HAP-1 (cell line): ENCODE results near the gene SURF4.

Source experiments
- DNase-seq, 2 experiments: peaks; one replicate each; pipeline ENCODE4 v3.0.0-alpha.2; 2016 to 2020; ENCODE audit warnings: low spot score in 2 of 2
- H3K27me3 ChIP-seq: fragments of 250-450 bp; sonication (Bioruptor Pico); 2 replicates; pipeline ENCODE4 v1.5.1; 2020; ENCODE audit warnings: low read depth, mild to moderate bottlenecking, moderate library complexity
- H3K36me3 ChIP-seq: fragments of 250-450 bp; sonication (Bioruptor Pico); replicated peaks from 2 replicates; pipeline ENCODE4 v1.5.1; 2020; ENCODE audit warnings: mild to moderate bottlenecking
- H3K4me1 ChIP-seq: fragments of 250-450 bp; sonication (Bioruptor Pico); 2 replicates; pipeline ENCODE4 v1.5.1; 2020; ENCODE audit warnings: mild to moderate bottlenecking
- H3K4me3 ChIP-seq: fragments of 250-450 bp; sonication (Bioruptor Pico); 2 replicates; pipeline ENCODE4 v1.5.1; 2020; ENCODE audit warnings: mild to moderate bottlenecking, moderate library complexity
- H3K9me3 ChIP-seq: fragments of 250-450 bp; sonication (Bioruptor Pico); 2 replicates; pipeline ENCODE4 v1.5.1; 2020; ENCODE audit warnings: mild to moderate bottlenecking, moderate library complexity
- in situ Hi-C: fragments of 300-500 bp; cut with MboI; formaldehyde crosslinking; loops from 3 replicates; pipeline ENCODE4 v1.14.3; 2020; ENCODE audit warnings: low sequenced_read_pairs, inconsistent platforms, mixed read lengths

Gene SURF4

DNA sequence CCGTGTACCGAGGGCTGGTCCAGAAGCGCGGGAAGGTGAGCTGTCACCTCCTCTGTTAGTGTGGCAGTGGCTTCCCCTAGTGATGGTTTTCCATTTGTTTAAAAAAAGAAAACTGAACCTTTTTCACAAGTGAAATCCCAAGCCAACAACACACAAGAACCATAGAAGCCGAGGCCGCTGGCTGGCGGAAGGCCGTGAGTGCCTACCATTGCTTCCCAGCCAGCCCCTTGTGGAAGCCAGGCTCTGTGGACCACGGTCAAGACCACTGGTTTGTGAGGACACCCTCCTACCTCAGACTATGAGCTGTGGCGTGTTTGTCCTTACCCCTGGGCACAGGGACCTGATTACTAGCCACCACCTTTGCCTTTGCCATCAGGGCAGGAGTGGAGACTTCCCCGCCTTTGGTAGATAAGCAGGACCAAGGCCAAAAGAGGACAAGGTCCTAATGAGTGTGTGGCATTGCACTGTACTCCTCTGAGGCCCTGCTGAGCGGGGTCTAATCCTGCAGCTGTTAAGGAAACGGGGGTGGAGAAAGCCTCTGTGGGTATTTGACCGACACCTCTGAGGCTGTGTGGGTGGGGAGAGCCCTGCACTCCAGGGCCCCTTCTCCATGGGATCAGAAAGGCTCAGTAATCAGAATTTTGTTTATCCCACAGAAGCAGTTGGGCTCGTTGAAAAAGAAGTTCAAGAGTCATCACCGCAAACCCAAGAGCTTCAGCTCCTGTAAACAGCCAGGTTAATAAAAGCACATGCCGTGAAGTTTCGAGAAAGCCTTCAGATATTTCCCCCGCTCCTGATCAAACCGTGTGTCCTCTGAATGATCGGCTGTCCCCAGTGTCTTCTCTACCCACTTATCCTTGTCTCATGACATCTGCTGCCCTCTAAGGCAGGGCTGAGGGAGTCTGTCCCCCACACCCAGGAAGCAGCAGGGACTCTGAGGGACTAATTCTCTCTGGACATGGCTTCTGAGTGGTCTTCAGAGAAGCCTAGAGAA, 15.2 kb downstream of the SURF4 start:
- H3K9me3 ChIP-seq = no peaks in the 10 kb centered on the region
- DNase-seq = no peak
- in situ Hi-C loops = no loop called here
- no peak overlapping the region for H3K4me3 ChIP-seq
- H3K27me3 ChIP-seq = no peaks in the 10 kb centered on the region
- peaks cover 5% of the 10 kb centered on the region for H3K4me1 ChIP-seq
- H3K36me3 ChIP-seq = peaks cover 70% of the 10 kb centered on the region

DNA sequence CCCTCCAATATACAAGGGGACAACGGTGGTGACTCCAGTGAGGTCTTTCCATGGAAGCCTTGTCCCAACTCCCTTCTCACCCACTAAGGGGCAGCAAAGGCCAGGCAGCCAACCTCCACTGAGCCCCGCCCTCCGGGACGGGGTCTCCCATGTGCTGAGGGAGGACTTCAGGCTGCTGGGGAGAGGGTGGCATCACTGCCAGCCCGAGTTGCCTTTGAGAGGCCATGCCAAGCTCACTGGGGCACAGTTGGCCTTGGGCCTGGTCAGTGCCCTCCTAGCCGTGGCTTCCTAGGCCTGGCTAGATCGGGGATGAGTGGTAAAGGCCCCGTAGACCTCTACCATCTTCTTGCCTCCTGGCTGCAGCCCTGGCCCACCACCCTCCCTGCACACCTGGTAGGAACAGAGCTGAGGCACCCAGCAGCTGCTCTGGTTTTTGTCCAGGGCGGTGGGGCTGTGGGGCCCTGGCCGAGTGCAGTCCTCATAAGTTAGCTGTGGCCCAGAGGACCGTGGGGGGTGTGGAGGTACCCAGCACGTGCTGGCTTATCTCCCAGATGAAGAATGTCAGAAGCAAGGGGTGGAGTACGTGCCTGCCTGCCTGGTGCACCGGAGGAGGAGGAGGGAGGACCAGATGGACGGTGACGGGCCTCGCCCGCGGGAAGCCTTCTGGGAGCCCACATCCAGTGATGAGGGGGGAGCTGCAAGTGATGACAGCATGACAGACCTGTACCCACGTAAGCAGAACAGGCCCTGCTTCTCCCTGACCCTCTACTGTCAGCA, 16.3 kb downstream of the SURF4 start:
- in situ Hi-C loops = no loop called here
- Histone ChIP-seq H3K36me3 (peaks cover 61% of the 10 kb centered on the region), H3K4me1 (peaks cover 11% of the 10 kb centered on the region), H3K27me3 (no peaks in the 10 kb centered on the region), H3K4me3 (no peak overlapping the region), H3K9me3 (no peaks in the 10 kb centered on the region)
- peak in 1 of 2 experiments; percentile 61 for DNase-seq

DNA sequence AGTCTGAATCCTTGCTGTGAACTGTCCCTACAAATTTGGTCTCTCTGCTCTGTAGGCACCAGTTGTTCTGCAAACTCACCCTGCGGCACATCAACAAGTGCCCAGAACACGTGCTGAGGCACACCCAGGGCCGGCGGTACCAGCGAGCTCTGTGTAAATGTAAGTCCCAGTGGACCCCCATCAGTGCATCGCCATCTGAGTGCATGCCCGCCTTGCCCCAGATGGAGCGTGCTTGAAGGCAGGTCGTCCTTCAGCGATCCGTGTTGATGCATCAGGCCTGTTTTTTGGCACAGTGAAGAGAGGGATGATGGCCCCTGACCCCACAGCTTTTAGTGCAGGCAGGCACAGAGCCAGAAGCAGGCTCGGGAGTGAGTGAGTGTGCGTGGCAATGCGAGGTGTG, 18.2 kb downstream of the SURF4 start:
- in situ Hi-C loops = no loop called here
- Histone ChIP-seq H3K4me1 (peaks cover 11% of the 10 kb centered on the region), H3K4me3 (peak overlapping the region; percentile 72), H3K9me3 (no peaks in the 10 kb centered on the region), H3K36me3 (peaks cover 62% of the 10 kb centered on the region), H3K27me3 (no peaks in the 10 kb centered on the region)
- DNase-seq = no peak

DNA sequence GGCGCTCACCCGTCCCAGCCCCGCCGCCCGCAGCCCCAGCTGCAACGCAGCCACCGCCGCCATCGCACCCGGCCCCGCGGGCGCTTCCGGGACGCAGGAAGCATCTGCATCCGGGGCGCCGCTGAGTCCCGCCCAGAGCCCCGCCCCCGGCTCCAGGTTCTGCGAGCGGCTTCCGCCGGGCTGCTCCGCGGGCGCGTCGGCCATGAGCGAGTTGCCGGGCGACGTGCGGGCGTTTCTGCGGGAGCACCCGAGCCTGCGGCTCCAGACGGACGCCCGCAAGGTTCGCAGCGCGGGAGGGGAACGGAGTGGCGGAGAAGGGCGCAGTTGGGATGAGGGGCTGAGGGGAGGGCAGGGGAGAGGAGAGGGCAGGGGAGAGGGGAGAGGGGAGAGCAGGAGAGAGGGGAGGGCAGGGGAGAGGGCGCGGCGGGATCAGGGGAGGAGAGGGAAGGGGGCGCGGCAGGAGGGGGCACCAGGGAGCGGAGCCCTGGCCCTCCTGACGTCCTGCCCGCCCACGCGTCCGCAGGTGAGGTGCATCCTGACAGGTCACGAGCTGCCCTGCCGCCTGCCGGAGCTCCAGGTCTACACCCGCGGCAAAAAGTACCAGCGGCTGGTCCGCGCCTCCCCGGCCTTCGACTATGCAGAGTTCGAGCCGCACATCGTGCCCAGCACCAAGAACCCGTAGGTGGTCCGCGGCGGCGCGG, 19.3 kb downstream of the SURF4 start, which contains the start of the genes SURF1 and SURF2:
Gene SURF1 (minus strand): TSS at position 97 of the 701 bp plus-strand sequence. CDS start 34 bp downstream, at position 63.
Gene SURF2 (plus strand): TSS at position 160 of the 701 bp plus-strand sequence. CDS start 43 bp downstream, at position 203.
- peaks cover 62% of the 10 kb centered on the region for H3K36me3 ChIP-seq
- in situ Hi-C loops = no loop called here
- H3K4me3 ChIP-seq = peak within 1 kb of the TSS; percentile 72
- peaks cover 11% of the 10 kb centered on the region for H3K4me1 ChIP-seq
- peak; percentile 76 to 94 for DNase-seq
- no peaks in the 10 kb centered on the region for H3K9me3 ChIP-seq
- no peaks in the 10 kb centered on the region for H3K27me3 ChIP-seq

DNA sequence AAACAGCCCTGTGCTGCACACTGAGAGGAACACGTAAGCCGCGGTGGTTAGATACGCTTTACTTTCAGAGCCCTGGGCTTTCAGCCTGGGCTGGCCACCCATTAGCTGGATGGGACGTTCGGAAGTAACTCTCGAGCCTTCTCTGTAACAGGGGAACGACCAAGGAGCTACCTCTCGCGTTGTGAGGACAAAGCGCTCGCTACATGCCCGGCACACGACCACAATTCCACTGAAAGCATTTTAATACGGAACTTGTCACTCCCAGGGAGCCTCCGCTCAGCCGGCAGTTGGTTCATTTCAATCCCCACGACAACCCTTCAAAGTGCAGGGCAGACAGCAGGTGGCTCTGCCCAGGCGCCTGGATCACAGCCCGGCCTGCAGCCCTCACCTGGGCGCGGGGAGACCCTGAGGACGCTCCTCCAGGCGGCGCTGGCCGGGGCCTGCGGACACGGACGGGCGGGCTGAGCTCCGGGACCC, 19.9 kb downstream of the SURF4 start:
- peaks cover 11% of the 10 kb centered on the region for H3K4me1 ChIP-seq
- no peaks in the 10 kb centered on the region for H3K9me3 ChIP-seq
- in situ Hi-C loops = no loop called here
- H3K36me3 ChIP-seq = peaks cover 63% of the 10 kb centered on the region
- H3K4me3 ChIP-seq = peak overlapping the region; percentile 72
- DNase-seq = no peak
- H3K27me3 ChIP-seq = no peaks in the 10 kb centered on the region

DNA sequence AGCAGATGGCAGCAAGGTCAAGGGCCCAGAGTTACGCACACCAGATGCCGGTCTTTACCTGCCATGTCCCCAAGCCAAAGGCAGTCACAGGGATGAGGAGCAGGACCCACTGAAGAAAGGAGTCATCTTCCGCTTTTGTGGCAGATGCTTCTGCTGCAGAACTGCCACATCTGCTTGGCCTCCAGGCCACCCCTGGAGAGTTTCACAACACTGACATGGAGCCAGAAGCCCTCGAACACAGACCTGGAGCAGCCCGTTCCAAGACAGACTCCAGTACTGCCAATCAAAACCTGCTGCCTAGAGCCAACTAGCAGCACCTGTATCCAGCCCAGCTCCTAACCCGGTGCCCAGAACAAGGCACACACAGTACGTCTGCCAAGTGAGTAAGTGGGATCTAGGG, 21.1 kb downstream of the SURF4 start:
- DNase-seq = no peak
- in situ Hi-C loops = no loop called here
- H3K36me3 ChIP-seq = peaks cover 63% of the 10 kb centered on the region

DNA sequence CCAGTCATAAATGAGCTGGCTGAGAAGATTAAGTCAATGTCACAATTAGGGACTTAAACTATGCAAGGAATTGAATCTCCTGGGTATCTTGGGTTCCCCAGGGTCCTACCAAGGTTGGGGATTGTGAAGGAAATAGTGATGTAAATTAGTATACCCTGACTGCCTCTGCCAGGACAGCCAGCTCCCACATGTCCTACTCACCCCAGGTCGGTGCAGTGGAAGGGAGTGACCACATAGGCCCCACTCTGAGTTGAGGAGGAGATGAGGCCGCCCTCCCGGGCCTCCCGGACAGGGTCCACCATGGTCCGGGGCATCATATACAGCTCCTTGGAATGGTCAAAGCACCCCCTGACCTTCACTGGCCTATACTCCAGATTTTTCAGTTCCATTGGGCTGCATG, 22.3 kb downstream of the SURF4 start:
- H3K36me3 ChIP-seq = peaks cover 64% of the 10 kb centered on the region
- H3K4me1 ChIP-seq = peaks cover 23% of the 10 kb centered on the region
- in situ Hi-C loops = no loop called here

More for the DNA sequence above, 21.1 kb downstream of the SURF4 start:
- no peaks in the 10 kb centered on the region for H3K9me3 ChIP-seq
- no peaks in the 10 kb centered on the region for H3K27me3 ChIP-seq
- peaks cover 16% of the 10 kb centered on the region for H3K4me1 ChIP-seq
- no peak overlapping the region for H3K4me3 ChIP-seq

DNA sequence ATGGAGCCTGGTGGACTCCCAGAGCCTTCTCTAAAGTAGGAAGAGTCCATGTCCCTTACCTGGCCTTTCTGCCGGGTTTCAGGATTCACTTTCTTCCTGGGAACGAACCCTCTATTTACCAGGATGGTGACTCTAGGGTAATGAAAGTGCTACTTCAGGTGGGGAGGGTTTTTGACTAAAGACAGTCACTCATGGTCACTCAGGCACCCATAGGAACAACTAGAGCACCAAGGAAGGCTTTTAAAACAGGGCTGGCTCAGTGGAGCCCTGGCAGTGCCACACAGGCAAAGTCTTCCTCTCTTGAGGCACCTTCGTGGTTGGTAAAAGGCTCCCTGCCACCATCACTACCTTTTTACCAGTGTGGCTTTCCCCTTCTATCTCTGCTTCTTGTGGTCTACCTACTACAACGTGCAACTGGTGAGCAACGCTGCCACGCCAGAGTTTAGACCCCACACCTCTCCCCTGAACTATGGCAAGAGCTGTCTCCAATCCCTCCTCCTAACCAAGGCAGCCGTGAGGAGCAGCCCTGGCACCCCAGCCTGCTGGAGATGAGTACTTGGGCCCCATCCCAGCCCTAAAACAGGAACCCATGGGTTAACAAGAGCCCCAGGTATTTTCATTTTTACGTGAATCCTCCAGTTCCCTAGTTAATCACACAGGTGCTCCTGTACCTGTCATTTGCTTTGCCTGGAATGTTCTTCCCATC, 23.1 kb downstream of the SURF4 start:
- Histone ChIP-seq H3K27me3 (no peaks in the 10 kb centered on the region), H3K36me3 (peaks cover 68% of the 10 kb centered on the region), H3K9me3 (no peaks in the 10 kb centered on the region), H3K4me3 (no peak overlapping the region), H3K4me1 (peaks cover 23% of the 10 kb centered on the region)
- DNase-seq = no peak
- in situ Hi-C loops = no loop called here

More for the DNA sequence above, 22.3 kb downstream of the SURF4 start:
- H3K4me3 ChIP-seq = no peak overlapping the region
- H3K9me3 ChIP-seq = no peaks in the 10 kb centered on the region
- H3K27me3 ChIP-seq = no peaks in the 10 kb centered on the region
- DNase-seq = no peak

DNA sequence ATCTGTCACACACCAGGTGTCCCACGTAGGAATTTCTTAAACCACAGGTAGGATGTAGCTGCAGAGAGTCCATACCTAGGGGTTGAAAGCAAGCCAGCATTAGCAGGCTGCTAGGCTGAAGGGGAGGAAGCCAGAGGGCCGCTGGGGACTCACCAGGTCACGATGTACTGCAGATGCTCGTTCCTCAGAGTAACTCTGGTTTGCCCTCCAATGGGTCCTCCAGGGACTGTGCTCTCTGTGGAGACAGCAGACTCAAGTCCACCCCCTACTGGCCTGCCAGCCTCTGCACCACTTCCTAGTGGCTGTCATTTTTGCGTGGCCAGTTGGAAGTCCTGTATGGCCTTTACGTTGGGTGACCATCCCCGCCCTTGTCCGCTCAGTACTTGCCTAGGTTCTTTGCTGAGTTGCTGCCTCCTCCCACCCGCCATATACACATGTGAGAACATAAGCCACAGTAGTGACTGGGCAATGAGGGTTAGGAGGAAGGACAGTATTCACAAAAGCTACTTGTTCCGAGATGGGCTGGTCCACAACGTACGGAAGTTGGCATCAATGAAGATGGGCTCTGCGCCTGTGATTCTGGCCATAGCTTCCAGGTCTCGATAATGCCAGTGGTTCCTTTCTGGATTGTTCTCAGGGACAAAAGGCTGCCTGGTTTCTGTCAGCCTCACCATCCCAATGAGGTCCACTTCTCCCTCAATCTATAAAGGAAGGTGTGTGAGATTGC, 23.8 kb downstream of the SURF4 start:
- H3K27me3 ChIP-seq = no peaks in the 10 kb centered on the region
- peaks cover 18% of the 10 kb centered on the region for H3K4me1 ChIP-seq
- H3K4me3 ChIP-seq = no peak overlapping the region
- no peaks in the 10 kb centered on the region for H3K9me3 ChIP-seq
- in situ Hi-C loops = no loop called here
- H3K36me3 ChIP-seq = peaks cover 63% of the 10 kb centered on the region
- DNase-seq = peak; percentile 40 to 84

DNA sequence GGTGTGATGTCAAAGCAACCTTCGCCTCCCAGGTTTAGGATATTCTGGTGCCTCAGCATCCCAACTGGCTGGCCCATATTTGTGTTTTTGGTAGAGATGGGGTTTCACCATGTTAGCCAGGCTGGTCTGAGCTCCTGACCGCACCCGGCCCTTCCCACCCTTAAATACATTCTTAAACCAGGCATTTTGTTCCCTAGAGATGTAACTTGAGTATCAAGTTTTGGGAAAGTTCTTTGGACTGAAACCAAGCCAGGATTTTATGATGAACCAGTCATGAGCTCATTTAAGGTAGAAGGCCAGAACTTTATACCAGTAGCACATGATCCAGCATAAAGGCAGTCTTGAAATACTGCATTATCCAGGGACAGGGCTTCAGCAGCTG, 24.3 kb downstream of the SURF4 start:
- peaks cover 63% of the 10 kb centered on the region for H3K36me3 ChIP-seq
- in situ Hi-C loops = no loop called here
- no peak for DNase-seq
- H3K4me1 ChIP-seq = peaks cover 18% of the 10 kb centered on the region
- no peaks in the 10 kb centered on the region for H3K9me3 ChIP-seq
- no peaks in the 10 kb centered on the region for H3K27me3 ChIP-seq
- no peak overlapping the region for H3K4me3 ChIP-seq

DNA sequence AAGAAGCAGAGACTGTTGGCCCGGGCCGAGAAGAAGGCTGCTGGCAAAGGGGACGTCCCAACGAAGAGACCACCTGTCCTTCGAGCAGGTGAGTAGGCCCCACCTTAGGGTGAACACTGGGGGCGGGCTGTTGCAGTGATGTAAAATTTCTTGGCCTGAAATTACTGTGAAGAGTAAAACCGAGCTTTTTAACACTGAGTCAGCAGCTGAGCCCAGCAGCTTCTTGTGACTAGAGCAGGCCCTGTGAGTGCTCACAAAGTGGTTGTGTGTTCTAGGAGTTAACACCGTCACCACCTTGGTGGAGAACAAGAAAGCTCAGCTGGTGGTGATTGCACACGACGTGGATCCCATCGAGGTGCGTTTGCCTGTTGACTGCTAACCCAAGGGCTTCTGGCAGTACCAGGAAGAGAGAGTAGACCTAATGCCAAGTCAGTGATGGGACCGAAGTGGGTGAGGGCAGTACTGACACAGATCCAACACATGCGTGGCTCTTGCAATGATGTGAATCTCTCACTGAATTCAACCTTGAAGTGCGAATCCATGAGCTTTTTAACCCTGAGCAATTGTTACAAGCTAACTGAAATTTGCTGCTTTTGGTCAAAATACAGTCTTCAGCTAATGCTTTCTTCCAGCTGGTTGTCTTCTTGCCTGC, 25.8 kb downstream of the SURF4 start:
- in situ Hi-C loops = loop anchor here (10.0 kb wide), 1 partner anchor 135 kb away; no protein-coding TSS in a partner anchor
- H3K9me3 ChIP-seq = no peaks in the 10 kb centered on the region
- peaks cover 74% of the 10 kb centered on the region for H3K36me3 ChIP-seq
- peaks cover 14% of the 10 kb centered on the region for H3K4me1 ChIP-seq
- DNase-seq = no peak
- no peaks in the 10 kb centered on the region for H3K27me3 ChIP-seq
- H3K4me3 ChIP-seq = peak overlapping the region; percentile 98; the same call in 1 of the 2 replicates
